CD4-positive, alpha-beta T cell treated with Interleukin-15 for 4 hours (primary cell): Measurements from ENCODE around the gene EZH2.

Experiments
- DNase-seq: peaks from one replicate; pipeline ENCODE4 v3.0.0-alpha.2; 2020; ENCODE audit warnings: low spot score

The EZH2 gene

DNA sequence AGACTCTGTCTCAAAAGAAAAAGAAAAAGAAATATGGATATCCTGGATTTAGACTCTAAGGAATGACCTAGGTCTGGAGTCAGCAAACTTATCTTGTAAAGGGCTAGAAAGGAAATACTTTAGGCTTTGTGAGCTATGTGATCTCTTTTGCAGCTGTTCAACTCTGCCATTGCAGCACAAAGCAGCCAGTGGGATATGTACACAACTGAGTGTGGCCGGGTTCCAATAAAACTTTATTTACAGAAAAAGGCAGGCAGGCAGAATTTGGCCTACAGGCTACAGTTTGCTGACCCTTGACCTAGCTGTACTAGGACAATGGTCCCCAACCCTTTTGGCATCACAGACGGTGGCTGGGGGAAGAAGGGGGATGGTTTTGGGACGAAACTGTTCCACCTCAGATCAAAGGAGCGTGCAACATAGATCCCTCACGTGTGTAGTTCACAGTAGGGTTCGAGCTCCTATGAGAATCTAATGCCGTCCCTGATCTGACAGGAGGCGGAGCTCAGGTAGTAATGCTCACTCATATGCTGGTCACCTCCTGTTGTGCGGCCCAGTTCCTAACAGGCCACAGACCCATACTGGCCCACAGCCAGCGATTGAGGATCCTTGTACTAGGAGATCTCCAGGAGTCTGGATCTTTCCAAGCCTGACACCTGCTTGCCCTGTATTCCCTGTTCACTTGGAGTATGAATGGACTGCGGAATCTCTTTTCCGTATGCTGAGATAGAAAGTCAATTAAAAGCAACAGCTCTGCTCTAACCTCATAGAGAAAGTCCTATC, 122.4 kb downstream of the EZH2 start:
- no peak for DNase-seq
